ENCODE results near the gene PABPC3.

Gene PABPC3

GRCh38 chr13:25095851-25096453 is at the start of gene PABPC3:
PABPC3 (plus strand) TSS chr13:25096136; CDS start chr13:25096199, 63 bp downstream.
- no peak for DNase-seq

GRCh38 chr13:25046274-25046984 is 49.5 kb upstream of the PABPC3 start:
- DNase-seq, result no peak

- DNase-seq, result peak; percentile 12
Observed at GRCh38 chr13:25046985-25047511, 48.9 kb upstream of the PABPC3 start.

GRCh38 chr13:25051065-25051464 is 44.9 kb upstream of the PABPC3 start:
- DNase-seq, result no peak

GRCh38 chr13:25059166-25059565 is 36.8 kb upstream of the PABPC3 start:
- no peak for DNase-seq

- DNase-seq, result no peak
Observed at GRCh38 chr13:25059958-25060357, 36.0 kb upstream of the PABPC3 start.

- DNase-seq, result no peak
Observed at GRCh38 chr13:25062479-25062878, 33.5 kb upstream of the PABPC3 start.

- DNase-seq, result peak; percentile 41
Observed at GRCh38 chr13:25064396-25064795, 31.5 kb upstream of the PABPC3 start.

- DNase-seq, result no peak
Observed at GRCh38 chr13:25065974-25066770, 29.8 kb upstream of the PABPC3 start.

- peak; percentile 62 for DNase-seq
Observed at GRCh38 chr13:25067064-25067463, 28.9 kb upstream of the PABPC3 start.

- no peak for DNase-seq
Observed at GRCh38 chr13:25068810-25069209, 27.1 kb upstream of the PABPC3 start.

- no peak for DNase-seq
Observed at GRCh38 chr13:25069236-25069635, 26.7 kb upstream of the PABPC3 start.

- no peak for DNase-seq
Observed at GRCh38 chr13:25069911-25070310, 26.0 kb upstream of the PABPC3 start.

- no peak for DNase-seq
Observed at GRCh38 chr13:25080773-25081172, 15.2 kb upstream of the PABPC3 start.

GRCh38 chr13:25084096-25084495 is 11.8 kb upstream of the PABPC3 start:
- DNase-seq, result no peak

- peak; percentile 60 for DNase-seq
Observed at GRCh38 chr13:25085125-25085742, 10.7 kb upstream of the PABPC3 start.

- no peak for DNase-seq
Observed at GRCh38 chr13:25088562-25089221, 7.2 kb upstream of the PABPC3 start.

GRCh38 chr13:25097426-25097825 is 1.5 kb downstream of the PABPC3 start:
- no peak for DNase-seq

- DNase-seq, result no peak
Observed at GRCh38 chr13:25103711-25104110, 7.8 kb downstream of the PABPC3 start.

GRCh38 chr13:25109341-25109740 is 13.4 kb downstream of the PABPC3 start:
- no peak for DNase-seq

GRCh38 chr13:25110956-25111584 is 15.1 kb downstream of the PABPC3 start:
- DNase-seq, result no peak

- no peak for DNase-seq
Observed at GRCh38 chr13:25111585-25111956, 15.6 kb downstream of the PABPC3 start.

All from COR-L47 (cell line).